ENCODE measurements around the gene CNTN6. TPM values are rescaled to one million over a fixed set of nuclear protein-coding genes. Genes with fewer than 3 reads are reported as not detected.

Gene CNTN6
- total RNA-seq, 1 experiment from 2014 or later, result not detected

- no peak for ATAC-seq
- H3K27ac ChIP-seq (ENCODE audit: low read depth, low read length), result no peak overlapping the region
- ChIA-PET CTCF (no interaction called here), RAD21 (ENCODE audit: low non-redundant PET in 1 of 2, low total read pairs in 2 of 2, uncharacterized antibody in 2 of 2, unreplicated experiment in 2 of 2) (no interaction called here), POLR2A (no interaction called here)
- intact Hi-C loops (cut with micrococcal nuclease), result no loop called here
- peaks cover 12 to 25% of the 10 kb centered on the region in 2 experiments; a peak in 2 of 4 replicates for H3K9me3 ChIP-seq (ENCODE audit: control insufficient read depth in 1 of 2, insufficient read depth in 1 of 2, low read depth in 1 of 2, low read length in 2 of 2)
- no peak overlapping the region for H2AFZ ChIP-seq (ENCODE audit: low read depth, low read length, poor library complexity, severe bottlenecking)
- no peaks in the 10 kb centered on the region for H3K36me3 ChIP-seq (ENCODE audit: control insufficient read depth in 1 of 2, insufficient read depth in 2 of 2, low read length in 2 of 2)
- TF ChIP-seq POLR2AphosphoS5 (IDR thresholded peaks at IDR 0.05; ENCODE audit: low read depth, low read length), result no peak
- TF ChIP-seq EZH2 (IDR thresholded peaks at IDR 0.05), result no peak
- TF ChIP-seq YY1 (IDR thresholded peaks at IDR 0.05; ENCODE audit: extremely low read depth, insufficient replicate concordance, low read depth, low read length), result no peak
- TF ChIP-seq ZFX (IDR thresholded peaks at IDR 0.05), result no peak
- TF ChIP-seq ZBTB33 (IDR thresholded peaks at IDR 0.05; ENCODE audit: extremely low read depth, insufficient replicate concordance, low read length), result no peak
- TF ChIP-seq SP1 (IDR thresholded peaks at IDR 0.05; ENCODE audit: low read depth), result no peak
- TF ChIP-seq JUND (IDR thresholded peaks at IDR 0.05), result no peak
- no peak for TF ChIP-seq SIN3A (IDR thresholded peaks at IDR 0.05; ENCODE audit: low read depth)
- TF ChIP-seq ATF3 (IDR thresholded peaks at IDR 0.05), result no peak
- H3K9ac ChIP-seq (ENCODE audit: low read length), result no peak overlapping the region
- H3K79me2 ChIP-seq (ENCODE audit: insufficient read depth, low read length), result no peaks in the 10 kb centered on the region
- H3K4me3 ChIP-seq (replicated peaks in 1 of 2; ENCODE audit: low read depth in 1 of 2, low read length in 2 of 2), result no peak overlapping the region
- H3K9me2 ChIP-seq (ENCODE audit: insufficient read depth), result no peaks in the 10 kb centered on the region
- BruUV-seq (replicated peaks), result no TSS peak
- no peaks in the 10 kb centered on the region for H4K20me1 ChIP-seq (ENCODE audit: insufficient read depth)
- H3K4me1 ChIP-seq (ENCODE audit: control insufficient read depth in 1 of 2, insufficient read depth in 2 of 2, low read length in 2 of 2), result no peaks in the 10 kb centered on the region
- DNase-seq (ENCODE audit: low read depth, low spot score), result no peak
- H3K27me3 ChIP-seq (ENCODE audit: insufficient read depth, low read length), result no peaks in the 10 kb centered on the region
- no peak overlapping the region for H3K4me2 ChIP-seq (ENCODE audit: low read length)
These were observed 135.5 kb downstream of the CNTN6 start for GRCh38 chr3:1228289-1228688.

GRCh38 chr3:1230920-1231319 is 138.1 kb downstream of the CNTN6 start:
- no peaks in the 10 kb centered on the region for H3K36me3 ChIP-seq (ENCODE audit: control insufficient read depth in 1 of 2, insufficient read depth in 2 of 2, low read length in 2 of 2)
- CTCF ChIA-PET, result no interaction called here
- H3K4me3 ChIP-seq (replicated peaks in 1 of 2; ENCODE audit: low read depth in 1 of 2, low read length in 2 of 2), result no peak overlapping the region
- H3K27ac ChIP-seq (ENCODE audit: low read depth, low read length), result no peak overlapping the region
- BruUV-seq (replicated peaks), result no TSS peak
- H3K9ac ChIP-seq (ENCODE audit: low read length), result no peak overlapping the region
- RAD21 ChIA-PET (ENCODE audit: low non-redundant PET in 1 of 2, low total read pairs in 2 of 2, uncharacterized antibody in 2 of 2, unreplicated experiment in 2 of 2), result no interaction called here
- H2AFZ ChIP-seq (ENCODE audit: low read depth, low read length, poor library complexity, severe bottlenecking), result no peak overlapping the region
- ATAC-seq, result no peak
- intact Hi-C loops (cut with micrococcal nuclease), result no loop called here
- no peaks in the 10 kb centered on the region for H3K27me3 ChIP-seq (ENCODE audit: insufficient read depth, low read length)
- H4K20me1 ChIP-seq (ENCODE audit: insufficient read depth), result no peaks in the 10 kb centered on the region
- no peak overlapping the region for H3K4me2 ChIP-seq (ENCODE audit: low read length)
- no peak for DNase-seq (ENCODE audit: low read depth, low spot score)
- no peaks in the 10 kb centered on the region for H3K79me2 ChIP-seq (ENCODE audit: insufficient read depth, low read length)
- no peaks in the 10 kb centered on the region for H3K9me2 ChIP-seq (ENCODE audit: insufficient read depth)
- TF ChIP-seq SP1 (IDR thresholded peaks at IDR 0.05; ENCODE audit: low read depth) (no peak), ZFX (IDR thresholded peaks at IDR 0.05) (no peak)
- POLR2A ChIA-PET, result no interaction called here
- peaks cover 12 to 21% of the 10 kb centered on the region in 2 experiments; a peak in 3 of 4 replicates for H3K9me3 ChIP-seq (ENCODE audit: control insufficient read depth in 1 of 2, insufficient read depth in 1 of 2, low read depth in 1 of 2, low read length in 2 of 2)
- no peaks in the 10 kb centered on the region for H3K4me1 ChIP-seq (ENCODE audit: control insufficient read depth in 1 of 2, insufficient read depth in 2 of 2, low read length in 2 of 2)

Data from HCT116 (cell line).